ENCODE results near the gene SYT6.

DNA sequence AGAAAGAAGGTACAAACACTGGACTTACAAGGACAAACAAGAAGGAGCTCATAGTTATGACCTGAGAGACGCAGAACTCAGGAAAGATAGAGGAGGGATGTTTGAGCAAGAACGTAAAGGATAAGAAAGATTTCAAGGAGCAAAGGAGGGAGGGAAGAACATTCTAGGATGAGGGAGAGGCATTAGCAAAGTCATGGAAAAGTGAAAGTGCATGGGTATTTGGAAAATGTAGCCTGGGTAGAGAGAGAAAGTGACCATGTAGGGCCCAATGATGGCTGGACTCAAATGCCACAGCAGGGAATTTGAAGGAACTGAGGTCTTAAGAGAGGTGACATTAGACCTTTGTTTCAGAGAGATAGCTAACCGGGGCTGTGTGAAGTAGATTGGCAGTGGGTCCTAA is 76.5 kb downstream of the SYT6 start:
- TF ChIP-seq, protein P1, sequence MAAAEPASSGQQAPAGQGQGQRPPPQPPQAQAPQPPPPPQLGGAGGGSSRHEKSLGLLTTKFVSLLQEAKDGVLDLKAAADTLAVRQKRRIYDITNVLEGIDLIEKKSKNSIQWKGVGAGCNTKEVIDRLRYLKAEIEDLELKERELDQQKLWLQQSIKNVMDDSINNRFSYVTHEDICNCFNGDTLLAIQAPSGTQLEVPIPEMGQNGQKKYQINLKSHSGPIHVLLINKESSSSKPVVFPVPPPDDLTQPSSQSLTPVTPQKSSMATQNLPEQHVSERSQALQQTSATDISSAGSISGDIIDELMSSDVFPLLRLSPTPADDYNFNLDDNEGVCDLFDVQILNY (CRISPR knock-in tag; IDR thresholded peaks at IDR 0.05), result no peak
- TF ChIP-seq, protein P2, sequence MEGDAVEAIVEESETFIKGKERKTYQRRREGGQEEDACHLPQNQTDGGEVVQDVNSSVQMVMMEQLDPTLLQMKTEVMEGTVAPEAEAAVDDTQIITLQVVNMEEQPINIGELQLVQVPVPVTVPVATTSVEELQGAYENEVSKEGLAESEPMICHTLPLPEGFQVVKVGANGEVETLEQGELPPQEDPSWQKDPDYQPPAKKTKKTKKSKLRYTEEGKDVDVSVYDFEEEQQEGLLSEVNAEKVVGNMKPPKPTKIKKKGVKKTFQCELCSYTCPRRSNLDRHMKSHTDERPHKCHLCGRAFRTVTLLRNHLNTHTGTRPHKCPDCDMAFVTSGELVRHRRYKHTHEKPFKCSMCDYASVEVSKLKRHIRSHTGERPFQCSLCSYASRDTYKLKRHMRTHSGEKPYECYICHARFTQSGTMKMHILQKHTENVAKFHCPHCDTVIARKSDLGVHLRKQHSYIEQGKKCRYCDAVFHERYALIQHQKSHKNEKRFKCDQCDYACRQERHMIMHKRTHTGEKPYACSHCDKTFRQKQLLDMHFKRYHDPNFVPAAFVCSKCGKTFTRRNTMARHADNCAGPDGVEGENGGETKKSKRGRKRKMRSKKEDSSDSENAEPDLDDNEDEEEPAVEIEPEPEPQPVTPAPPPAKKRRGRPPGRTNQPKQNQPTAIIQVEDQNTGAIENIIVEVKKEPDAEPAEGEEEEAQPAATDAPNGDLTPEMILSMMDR (IDR thresholded peaks at IDR 0.05), result no peak
- TF ChIP-seq AFF4 (CRISPR knock-in tag; IDR thresholded peaks at IDR 0.05; ENCODE audit: borderline replicate concordance) (no peak), ERG (CRISPR knock-in tag; IDR thresholded peaks at IDR 0.05) (no peak), TCF7 (CRISPR knock-in tag; IDR thresholded peaks at IDR 0.05; ENCODE audit: low read depth) (no peak), MAX (CRISPR knock-in tag; IDR thresholded peaks at IDR 0.05) (no peak), CREM (CRISPR knock-in tag; IDR thresholded peaks at IDR 0.05) (no peak), NR1H2 (CRISPR knock-in tag; IDR thresholded peaks at IDR 0.05) (no peak), KAT7 (CRISPR knock-in tag; IDR thresholded peaks at IDR 0.05; ENCODE audit: borderline replicate concordance) (no peak), ZNF232 (CRISPR knock-in tag; IDR thresholded peaks at IDR 0.05) (no peak), NR2C2 (CRISPR knock-in tag; IDR thresholded peaks at IDR 0.05) (no peak)
- TF ChIP-seq, protein P3, sequence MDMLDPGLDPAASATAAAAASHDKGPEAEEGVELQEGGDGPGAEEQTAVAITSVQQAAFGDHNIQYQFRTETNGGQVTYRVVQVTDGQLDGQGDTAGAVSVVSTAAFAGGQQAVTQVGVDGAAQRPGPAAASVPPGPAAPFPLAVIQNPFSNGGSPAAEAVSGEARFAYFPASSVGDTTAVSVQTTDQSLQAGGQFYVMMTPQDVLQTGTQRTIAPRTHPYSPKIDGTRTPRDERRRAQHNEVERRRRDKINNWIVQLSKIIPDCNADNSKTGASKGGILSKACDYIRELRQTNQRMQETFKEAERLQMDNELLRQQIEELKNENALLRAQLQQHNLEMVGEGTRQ (CRISPR knock-in tag; IDR thresholded peaks at IDR 0.05), result no peak
